GM12875 (cell line): ENCODE results near the gene PDC.

Experiments used
- H3K4me3 ChIP-seq: one replicate; pipeline ENCODE4 v1.5.1; 2011; ENCODE audit warnings: low read depth, low read length, control low read depth
- TF ChIP-seq, protein P1 (sequence below): IDR thresholded peaks from 2 replicates; pipeline ENCODE4 v1.5.1; 2011; ENCODE audit warnings: low read depth, mild to moderate bottlenecking, control low read depth, inconsistent platforms, low read length, moderate library complexity, borderline replicate concordance; ENCODE audit not compliant: insufficient read depth

Gene PDC

DNA sequence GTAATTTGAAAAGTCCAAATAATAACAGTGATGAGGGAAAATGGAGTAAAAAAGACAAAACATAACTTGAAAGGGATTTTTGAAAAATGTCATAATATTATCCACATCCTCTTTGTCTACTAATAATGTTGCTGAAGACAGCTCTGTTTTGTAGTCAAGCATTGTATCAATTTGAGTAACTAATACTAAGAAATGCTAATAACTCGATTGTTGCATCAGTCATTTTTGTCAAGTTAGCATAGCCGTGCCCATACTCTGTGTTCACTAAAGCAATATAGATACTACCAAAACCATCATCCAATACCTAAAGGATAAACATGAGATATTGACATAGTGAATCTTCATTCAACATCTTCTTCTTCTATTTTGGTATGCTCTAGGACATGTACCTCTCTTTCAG, 17.3 kb downstream of the PDC start:
- TF ChIP-seq, protein P1, sequence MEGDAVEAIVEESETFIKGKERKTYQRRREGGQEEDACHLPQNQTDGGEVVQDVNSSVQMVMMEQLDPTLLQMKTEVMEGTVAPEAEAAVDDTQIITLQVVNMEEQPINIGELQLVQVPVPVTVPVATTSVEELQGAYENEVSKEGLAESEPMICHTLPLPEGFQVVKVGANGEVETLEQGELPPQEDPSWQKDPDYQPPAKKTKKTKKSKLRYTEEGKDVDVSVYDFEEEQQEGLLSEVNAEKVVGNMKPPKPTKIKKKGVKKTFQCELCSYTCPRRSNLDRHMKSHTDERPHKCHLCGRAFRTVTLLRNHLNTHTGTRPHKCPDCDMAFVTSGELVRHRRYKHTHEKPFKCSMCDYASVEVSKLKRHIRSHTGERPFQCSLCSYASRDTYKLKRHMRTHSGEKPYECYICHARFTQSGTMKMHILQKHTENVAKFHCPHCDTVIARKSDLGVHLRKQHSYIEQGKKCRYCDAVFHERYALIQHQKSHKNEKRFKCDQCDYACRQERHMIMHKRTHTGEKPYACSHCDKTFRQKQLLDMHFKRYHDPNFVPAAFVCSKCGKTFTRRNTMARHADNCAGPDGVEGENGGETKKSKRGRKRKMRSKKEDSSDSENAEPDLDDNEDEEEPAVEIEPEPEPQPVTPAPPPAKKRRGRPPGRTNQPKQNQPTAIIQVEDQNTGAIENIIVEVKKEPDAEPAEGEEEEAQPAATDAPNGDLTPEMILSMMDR = no peak
- no peak overlapping the region for H3K4me3 ChIP-seq

DNA sequence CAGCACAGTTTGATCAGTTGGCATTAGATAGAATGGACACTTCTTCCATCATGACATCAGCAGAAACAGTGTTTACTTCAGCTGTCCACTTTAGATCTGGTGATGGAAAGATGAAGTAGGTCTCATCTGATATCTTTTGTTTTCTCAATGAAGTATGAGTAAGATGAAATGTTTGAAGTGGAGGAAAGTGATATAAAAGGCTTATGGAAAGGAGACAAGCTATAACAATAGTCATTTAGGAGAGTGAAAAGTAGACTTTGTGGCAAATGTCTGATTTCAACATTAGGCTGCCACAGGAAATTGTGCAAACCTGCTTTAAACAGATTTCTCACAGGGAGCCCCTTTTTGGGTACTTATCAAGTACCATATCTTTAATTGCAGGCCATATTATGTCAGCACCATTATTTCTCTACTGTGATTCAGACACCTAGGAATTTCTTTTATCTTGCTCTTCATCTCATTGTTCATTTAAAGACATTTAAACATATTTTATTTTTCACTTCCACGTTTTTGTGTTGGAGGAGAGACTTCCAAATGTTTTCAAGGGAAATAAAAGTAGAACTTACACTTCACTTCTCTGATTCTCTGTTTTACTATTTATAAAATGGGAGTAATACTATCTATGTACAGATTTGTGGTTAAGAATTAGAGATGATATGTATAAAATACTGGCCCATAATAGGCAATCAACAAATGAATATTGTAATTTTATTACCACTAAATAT, 18.1 kb downstream of the PDC start:
- TF ChIP-seq, protein P1 = no peak
- H3K4me3 ChIP-seq = no peak overlapping the region

DNA sequence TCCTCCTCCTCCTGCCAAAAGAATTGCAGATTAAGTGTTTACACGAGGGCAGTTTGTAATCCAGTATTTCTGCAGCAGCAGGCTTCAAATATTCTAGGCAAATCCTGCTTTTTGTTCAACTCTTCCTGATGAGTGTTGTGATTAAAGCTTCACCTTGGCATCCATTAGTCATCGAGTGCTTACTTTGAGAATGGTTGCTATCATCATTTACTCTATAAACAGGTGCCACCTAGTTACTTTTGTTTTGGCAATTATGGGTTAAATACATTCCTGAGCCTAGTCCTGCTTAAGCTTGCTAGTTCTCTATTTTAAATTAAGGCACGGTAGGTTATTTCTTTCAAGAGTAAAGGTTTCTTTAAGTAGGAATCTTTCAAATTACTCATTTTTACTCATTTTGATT, 20.3 kb downstream of the PDC start:
- TF ChIP-seq, protein P1 = no peak
- H3K4me3 ChIP-seq = no peak overlapping the region

DNA sequence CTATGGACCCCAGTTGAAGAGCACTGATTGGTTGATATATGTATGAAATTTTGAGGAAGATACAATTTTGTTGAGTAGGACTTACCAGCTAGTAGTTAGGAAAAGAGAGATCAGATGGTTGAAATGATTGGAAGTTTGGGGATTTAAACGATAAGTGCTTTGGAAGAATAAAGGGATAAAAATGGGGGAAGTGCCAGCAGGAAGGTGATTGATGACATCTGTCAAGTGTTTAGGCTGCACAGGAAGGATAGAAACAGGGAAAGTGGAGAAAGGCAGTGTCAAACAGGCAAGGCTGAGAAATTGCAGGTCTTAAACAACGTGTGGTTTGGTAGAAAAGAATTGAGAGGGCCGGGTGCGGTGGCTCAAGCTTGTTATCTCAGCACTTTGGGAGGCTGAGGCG, 22.3 kb downstream of the PDC start:
- H3K4me3 ChIP-seq = no peak overlapping the region
- TF ChIP-seq, protein P1 = no peak

DNA sequence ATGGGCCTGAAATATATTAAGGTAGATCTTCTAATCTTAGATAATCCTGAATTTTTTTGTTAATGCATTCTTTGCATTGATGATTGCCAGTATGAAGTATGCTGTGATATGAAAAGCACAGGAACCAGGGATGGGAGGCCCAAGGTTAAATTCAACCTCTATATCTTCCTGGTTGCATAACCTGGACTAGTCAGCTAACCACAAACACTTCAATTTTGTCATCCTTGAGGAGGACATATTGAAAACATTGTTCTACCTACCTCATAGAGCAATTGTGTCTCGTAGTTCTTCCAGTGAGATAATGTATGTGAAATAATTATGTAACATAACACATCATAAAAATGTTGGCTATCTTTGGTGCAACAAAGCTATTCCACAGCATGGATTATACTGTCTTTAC, 25.6 kb downstream of the PDC start:
- TF ChIP-seq, protein P1 = no peak
- no peak overlapping the region for H3K4me3 ChIP-seq

DNA sequence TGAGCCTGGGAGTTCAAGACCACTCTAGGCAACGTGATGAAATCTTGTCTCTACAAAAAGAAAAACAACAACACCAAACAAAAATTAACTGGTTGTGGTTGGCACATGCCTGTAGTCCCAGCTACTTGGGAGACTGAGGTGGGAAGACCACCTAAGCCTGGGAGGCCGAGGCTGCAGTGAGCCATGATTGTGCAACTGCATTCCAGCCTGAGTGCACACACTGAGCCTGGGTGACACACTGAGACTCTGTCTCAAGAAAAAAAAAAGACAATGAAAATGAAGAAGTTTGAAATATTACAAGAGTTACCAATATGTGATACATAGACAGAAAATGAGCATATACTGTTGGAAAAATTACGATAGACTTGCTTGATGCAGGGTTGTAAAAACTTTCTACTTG, 31.9 kb downstream of the PDC start:
- TF ChIP-seq, protein P1 = no peak
- no peak overlapping the region for H3K4me3 ChIP-seq

DNA sequence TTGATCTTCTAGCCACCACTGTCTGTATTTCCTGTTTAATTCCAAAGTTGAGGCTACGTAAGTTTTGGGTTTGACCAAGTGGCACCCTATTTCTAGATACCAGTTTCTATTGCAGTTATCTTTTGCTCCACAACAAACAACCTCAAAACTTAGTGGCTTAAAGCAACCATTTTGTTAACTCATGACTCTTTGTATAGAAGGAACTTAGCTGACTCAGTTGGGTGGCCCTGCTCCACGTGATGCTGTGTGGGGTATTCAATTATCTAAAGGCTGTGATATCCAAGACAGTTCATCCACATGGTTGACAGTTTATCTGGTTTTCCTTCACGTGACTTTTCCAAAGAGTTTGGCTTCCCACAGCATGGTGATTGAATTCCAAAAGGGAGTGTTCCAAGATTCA, 34.8 kb downstream of the PDC start:
- TF ChIP-seq, protein P1 = no peak
- H3K4me3 ChIP-seq = no peak overlapping the region
